ENCODE data around the gene RPS27A.

GRCh38 chr2:55235724-55236538, 3.4 kb downstream of the RPS27A start:
- TF ChIP-seq TAF1 (IDR thresholded peaks at IDR 0.05; ENCODE audit: low read depth): no peak
- TF ChIP-seq POLR2AphosphoS5 (IDR thresholded peaks at IDR 0.05): no peak
- TF ChIP-seq, protein P1, sequence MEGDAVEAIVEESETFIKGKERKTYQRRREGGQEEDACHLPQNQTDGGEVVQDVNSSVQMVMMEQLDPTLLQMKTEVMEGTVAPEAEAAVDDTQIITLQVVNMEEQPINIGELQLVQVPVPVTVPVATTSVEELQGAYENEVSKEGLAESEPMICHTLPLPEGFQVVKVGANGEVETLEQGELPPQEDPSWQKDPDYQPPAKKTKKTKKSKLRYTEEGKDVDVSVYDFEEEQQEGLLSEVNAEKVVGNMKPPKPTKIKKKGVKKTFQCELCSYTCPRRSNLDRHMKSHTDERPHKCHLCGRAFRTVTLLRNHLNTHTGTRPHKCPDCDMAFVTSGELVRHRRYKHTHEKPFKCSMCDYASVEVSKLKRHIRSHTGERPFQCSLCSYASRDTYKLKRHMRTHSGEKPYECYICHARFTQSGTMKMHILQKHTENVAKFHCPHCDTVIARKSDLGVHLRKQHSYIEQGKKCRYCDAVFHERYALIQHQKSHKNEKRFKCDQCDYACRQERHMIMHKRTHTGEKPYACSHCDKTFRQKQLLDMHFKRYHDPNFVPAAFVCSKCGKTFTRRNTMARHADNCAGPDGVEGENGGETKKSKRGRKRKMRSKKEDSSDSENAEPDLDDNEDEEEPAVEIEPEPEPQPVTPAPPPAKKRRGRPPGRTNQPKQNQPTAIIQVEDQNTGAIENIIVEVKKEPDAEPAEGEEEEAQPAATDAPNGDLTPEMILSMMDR (IDR thresholded peaks at IDR 0.05; ENCODE audit: poor library complexity, severe bottlenecking): no peak
- no peak for TF ChIP-seq EZH2 (IDR thresholded peaks at IDR 0.05; ENCODE audit: borderline replicate concordance, insufficient read depth, low read length, poor library complexity, severe bottlenecking)
- TF ChIP-seq, protein P2, sequence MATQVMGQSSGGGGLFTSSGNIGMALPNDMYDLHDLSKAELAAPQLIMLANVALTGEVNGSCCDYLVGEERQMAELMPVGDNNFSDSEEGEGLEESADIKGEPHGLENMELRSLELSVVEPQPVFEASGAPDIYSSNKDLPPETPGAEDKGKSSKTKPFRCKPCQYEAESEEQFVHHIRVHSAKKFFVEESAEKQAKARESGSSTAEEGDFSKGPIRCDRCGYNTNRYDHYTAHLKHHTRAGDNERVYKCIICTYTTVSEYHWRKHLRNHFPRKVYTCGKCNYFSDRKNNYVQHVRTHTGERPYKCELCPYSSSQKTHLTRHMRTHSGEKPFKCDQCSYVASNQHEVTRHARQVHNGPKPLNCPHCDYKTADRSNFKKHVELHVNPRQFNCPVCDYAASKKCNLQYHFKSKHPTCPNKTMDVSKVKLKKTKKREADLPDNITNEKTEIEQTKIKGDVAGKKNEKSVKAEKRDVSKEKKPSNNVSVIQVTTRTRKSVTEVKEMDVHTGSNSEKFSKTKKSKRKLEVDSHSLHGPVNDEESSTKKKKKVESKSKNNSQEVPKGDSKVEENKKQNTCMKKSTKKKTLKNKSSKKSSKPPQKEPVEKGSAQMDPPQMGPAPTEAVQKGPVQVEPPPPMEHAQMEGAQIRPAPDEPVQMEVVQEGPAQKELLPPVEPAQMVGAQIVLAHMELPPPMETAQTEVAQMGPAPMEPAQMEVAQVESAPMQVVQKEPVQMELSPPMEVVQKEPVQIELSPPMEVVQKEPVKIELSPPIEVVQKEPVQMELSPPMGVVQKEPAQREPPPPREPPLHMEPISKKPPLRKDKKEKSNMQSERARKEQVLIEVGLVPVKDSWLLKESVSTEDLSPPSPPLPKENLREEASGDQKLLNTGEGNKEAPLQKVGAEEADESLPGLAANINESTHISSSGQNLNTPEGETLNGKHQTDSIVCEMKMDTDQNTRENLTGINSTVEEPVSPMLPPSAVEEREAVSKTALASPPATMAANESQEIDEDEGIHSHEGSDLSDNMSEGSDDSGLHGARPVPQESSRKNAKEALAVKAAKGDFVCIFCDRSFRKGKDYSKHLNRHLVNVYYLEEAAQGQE (IDR thresholded peaks at IDR 0.05; ENCODE audit: borderline replicate concordance): no peak
- TF ChIP-seq EP300 (conservative IDR thresholded peaks at IDR 0.05; ENCODE audit: poor library complexity, severe bottlenecking): no peak
- TF ChIP-seq RAD21 (conservative IDR thresholded peaks at IDR 0.05): no peak

All from neural cell (in vitro differentiated cells).